Cardiac fibroblast (primary cell): ENCODE data around the gene TMEM19.

Experiments used
- DNase-seq, 2 donors: peaks; one replicate each; pipeline versions ENCODE4 v3.0.0 to v3.0.0-alpha.2; 2010; ENCODE audit warnings: low read depth in 2 of 2
- H3K4me3 ChIP-seq, 2 donors: replicated peaks in 1 of 2; 1 replicate in 1 of 2; 2 replicates in 1 of 2; pipeline ENCODE4 v1.5.1; 2011; ENCODE audit warnings: low read depth in 2 of 2, low read length in 2 of 2, mild to moderate bottlenecking in 2 of 2, moderate library complexity in 1 of 2
- CTCF ChIP-seq: IDR thresholded peaks from one replicate; pipeline ENCODE4 v1.5.1; 2011; ENCODE audit warnings: low read depth, mild to moderate bottlenecking, low read length, inconsistent platforms

TMEM19 gene

GRCh38 chr12:71725011-71725410, 39.1 kb downstream of the TMEM19 start:
- peak in 1 of 2 donors; percentile 9 for DNase-seq
- H3K4me3 ChIP-seq = no peak overlapping the region
- no peak for TF ChIP-seq CTCF

- H3K4me3 ChIP-seq = no peak overlapping the region
- TF ChIP-seq CTCF = no peak
- no peak for DNase-seq
Measured at GRCh38 chr12:71726548-71726947, 40.7 kb downstream of the TMEM19 start.

- no peak for DNase-seq
- no peak for TF ChIP-seq CTCF
- no peak overlapping the region for H3K4me3 ChIP-seq
Measured at GRCh38 chr12:71727958-71728357, 42.1 kb downstream of the TMEM19 start.

GRCh38 chr12:71730936-71731335, 45.1 kb downstream of the TMEM19 start:
- no peak for TF ChIP-seq CTCF
- DNase-seq = peak in 1 of 2 donors; percentile 18
- H3K4me3 ChIP-seq = no peak overlapping the region

DNA sequence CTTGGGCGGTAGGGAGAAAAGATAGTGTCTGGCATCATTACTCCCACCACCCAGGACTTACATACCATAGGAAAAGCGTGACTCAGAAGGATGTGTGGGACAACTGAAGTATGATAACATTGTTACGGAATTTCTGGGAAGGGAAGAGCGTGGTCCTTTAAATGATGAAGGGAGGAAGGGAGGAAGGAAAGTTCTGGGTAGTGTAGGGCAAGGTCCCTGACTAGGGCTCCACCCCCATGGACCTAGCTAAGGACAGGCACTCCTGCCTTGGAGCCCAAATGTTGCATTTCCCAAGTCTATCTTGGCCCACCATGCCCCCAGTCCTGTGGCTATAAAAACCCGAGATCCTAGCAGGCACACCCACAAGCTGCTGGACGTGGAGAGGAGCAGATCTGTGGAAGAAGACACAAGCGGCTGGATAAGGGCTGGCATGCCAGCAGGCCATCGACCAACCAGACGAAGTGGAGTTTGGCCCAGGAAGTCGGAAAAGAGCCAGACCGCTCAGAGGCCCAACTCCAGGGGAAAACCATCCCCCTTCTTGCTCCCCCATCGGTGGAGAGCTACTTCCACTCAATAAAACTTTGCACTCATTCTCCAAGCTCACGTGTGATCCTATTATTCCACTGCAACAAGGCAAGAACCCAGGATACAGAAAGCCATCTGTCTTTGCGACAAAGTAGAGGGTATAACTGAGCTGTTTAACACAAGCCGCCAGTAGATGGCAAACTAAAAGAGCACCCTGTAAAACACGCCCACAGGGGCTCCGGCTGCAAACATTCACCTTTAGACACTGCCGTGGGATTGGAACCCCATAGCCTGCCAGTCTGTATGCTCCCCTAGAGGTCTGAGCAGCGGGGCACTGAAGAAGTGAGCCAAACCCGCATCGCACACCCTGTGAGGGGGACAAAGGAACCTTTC, 45.8 kb downstream of the TMEM19 start:
- no peak for TF ChIP-seq CTCF
- peak; percentile 36 to 71 for DNase-seq
- H3K4me3 ChIP-seq = no peak overlapping the region

DNA sequence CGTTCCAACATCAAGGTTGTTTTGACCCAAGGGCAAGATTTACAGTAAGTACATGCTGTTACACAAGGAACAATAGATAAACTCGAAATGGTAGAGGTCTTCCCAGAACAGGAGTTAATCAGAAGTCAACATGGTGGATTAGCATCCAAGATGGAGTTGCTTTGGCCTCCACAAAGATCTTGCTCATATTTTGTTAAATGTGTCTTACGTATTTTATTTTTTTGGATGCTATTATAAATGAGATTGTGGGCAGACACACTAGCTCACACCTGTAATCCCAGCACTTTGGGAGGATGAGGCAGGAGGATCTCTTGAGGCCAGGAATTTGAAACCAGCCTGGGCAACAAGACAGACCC, 46.5 kb downstream of the TMEM19 start:
- H3K4me3 ChIP-seq = no peak overlapping the region
- DNase-seq = no peak
- TF ChIP-seq CTCF = no peak
